GM12874 (cell line): Measurements from ENCODE around the gene BAZ2A.

ENCODE experiments used
- TF ChIP-seq, protein P1 (sequence below): IDR thresholded peaks from 2 replicates; pipeline ENCODE4 v1.5.1; 2011; ENCODE audit warnings: low read depth, mild to moderate bottlenecking, control low read depth, low read length, moderate library complexity; ENCODE audit not compliant: insufficient read depth

Gene BAZ2A

DNA sequence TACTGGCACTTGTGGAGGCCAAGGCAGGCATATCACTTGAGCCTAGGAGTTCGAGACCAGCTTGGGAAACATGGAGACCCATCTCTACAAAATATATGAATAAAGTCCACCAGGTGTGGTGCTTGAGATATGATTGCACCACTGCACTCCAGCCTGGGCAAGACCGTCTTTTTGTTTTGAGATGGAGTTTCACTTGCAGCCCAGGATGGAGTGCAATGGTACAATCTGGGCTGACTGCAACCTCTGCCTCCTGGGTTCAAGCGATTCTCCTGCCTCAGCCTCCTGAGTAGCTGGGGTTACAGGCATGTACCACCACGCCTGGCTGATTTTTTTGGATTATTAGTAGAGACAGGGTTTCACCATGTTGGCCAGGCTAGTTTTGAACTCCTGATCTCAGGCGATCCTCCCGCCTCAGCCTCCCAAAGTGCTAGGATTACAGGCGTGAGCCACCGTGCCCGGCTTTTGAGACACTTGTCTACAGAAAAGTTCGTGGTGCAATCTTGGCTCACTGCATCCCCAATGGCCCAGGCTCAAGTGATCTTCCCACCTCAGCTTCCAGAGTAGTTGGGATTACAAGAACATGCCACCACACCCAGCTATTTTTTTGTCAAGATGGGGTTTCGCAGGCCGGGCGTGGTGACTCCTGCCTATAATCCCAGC lies 32.0 kb upstream of the BAZ2A start:
- TF ChIP-seq, protein P1, sequence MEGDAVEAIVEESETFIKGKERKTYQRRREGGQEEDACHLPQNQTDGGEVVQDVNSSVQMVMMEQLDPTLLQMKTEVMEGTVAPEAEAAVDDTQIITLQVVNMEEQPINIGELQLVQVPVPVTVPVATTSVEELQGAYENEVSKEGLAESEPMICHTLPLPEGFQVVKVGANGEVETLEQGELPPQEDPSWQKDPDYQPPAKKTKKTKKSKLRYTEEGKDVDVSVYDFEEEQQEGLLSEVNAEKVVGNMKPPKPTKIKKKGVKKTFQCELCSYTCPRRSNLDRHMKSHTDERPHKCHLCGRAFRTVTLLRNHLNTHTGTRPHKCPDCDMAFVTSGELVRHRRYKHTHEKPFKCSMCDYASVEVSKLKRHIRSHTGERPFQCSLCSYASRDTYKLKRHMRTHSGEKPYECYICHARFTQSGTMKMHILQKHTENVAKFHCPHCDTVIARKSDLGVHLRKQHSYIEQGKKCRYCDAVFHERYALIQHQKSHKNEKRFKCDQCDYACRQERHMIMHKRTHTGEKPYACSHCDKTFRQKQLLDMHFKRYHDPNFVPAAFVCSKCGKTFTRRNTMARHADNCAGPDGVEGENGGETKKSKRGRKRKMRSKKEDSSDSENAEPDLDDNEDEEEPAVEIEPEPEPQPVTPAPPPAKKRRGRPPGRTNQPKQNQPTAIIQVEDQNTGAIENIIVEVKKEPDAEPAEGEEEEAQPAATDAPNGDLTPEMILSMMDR, result no peak

DNA sequence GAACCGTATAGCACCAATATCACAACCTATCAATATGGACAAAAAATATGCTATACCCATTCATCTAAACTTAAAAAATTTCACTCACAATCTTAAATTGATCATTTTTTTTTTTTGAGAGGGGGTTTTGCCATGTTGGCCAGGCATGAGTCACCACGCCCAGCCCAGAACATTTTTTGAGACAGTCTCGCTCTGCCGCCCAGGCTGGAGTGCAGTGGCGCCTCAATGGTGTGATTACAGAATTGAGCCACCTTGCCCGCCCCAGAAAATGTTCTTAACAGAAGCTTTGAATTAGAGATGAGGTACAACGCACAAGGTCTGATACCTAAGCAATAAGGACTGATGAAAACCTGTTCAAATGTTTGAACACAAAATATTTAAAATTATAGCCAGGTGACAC lies 31.4 kb upstream of the BAZ2A start:
- TF ChIP-seq, protein P1, result no peak

DNA sequence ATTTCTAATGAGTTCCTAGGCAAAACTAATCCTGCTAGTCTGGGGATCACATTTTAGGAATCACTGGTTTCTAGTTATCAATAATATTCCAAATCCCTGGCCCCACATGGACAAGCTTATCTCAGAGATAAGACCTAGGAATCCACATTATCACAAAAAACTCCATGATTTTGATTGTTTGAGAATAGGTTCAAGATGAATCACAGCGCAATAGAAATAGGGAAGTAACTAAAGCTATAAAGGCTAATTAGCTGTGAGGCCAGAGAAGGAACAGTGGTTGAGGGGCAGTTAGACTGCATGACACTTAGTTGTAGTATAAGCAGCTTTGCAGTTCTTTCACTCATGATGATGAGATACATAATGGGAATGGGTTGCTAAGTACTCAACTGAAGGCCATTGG lies 28.8 kb upstream of the BAZ2A start:
- TF ChIP-seq, protein P1, result no peak

DNA sequence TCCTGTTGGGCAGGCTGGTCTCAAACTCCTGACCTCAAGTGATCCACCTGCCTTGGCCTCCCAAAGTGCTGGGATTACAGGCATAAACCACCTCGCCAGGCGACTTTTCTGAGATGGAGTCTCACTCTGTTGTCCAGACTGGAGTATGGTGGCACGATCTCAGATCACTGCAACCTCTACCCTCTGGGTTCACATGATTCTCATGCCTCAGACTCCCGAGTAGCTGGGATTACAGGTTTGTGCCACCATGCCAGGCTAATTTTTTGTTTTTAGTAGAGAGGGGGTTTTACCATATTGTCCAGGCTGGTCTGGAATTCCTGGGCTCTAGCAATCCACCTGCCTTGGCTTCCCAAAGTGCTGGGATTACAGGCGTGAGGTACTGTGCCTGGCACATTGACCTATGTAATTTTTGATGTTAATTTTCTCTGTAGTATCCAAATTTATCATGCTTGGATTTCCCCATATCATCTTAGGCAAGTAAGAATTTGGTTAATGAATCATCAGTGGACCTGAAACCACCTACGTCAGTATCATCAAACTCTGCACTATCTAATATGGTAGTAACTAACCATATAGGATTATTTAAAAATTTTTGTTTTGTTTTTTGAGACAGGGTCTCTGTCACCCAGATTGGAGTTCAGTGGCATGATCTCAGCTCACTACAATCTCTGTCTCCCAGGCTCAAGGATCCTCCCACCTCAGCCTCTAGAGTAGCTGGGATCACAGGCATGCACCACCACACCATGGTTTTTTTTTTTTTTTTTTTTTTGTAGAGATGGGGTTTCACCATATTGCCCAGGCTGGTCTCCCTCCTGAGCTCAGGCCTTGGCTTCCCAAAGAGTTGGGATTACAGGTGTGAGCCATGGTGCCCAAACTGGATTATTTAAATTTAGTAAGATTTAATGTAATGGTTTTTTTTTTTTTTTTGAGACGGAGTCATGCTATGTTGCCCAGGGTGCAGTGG lies 27.6 kb upstream of the BAZ2A start:
- TF ChIP-seq, protein P1, result no peak

DNA sequence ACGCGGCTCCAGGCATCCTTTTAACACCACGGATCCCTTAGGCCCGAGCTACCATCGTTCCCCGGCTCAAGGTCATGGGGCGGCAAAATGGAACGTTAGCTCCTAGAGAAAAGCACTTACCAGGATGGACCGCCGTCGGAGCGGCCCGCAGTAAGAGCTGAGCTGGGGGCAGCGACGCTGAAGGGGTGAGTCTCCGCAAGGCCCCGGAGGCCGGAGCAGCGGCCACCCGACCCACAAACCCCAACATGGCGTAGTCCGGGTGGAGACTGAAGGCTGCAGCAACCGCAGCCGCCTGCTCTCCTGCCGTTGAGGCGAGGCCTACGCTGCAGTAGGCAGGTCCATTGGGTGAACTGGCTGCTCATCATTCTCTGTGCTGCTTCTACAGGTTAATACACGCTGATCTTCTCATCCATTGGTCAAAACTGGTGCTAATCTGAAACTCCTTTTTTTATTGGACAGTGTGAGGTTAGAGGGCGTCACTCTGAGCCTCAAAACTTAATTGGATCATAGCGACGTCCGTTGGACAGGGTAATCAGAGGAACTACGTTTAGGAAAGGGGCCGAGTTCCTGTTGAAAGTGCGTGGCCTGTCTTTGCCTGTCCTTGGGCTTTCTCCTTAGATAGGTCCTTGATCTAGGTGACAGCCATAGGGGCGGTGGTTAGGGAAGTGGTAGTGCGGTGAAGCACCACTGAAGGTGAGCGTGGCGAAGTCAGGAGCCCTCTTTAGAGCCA lies 15.8 kb upstream of the BAZ2A start, which contains the start of gene ATP5F1B:
Gene ATP5F1B (minus strand): TSS at position 268 of the 730 bp plus-strand sequence. CDS start 21 bp downstream, at position 247.
- TF ChIP-seq, protein P1, result no peak

DNA sequence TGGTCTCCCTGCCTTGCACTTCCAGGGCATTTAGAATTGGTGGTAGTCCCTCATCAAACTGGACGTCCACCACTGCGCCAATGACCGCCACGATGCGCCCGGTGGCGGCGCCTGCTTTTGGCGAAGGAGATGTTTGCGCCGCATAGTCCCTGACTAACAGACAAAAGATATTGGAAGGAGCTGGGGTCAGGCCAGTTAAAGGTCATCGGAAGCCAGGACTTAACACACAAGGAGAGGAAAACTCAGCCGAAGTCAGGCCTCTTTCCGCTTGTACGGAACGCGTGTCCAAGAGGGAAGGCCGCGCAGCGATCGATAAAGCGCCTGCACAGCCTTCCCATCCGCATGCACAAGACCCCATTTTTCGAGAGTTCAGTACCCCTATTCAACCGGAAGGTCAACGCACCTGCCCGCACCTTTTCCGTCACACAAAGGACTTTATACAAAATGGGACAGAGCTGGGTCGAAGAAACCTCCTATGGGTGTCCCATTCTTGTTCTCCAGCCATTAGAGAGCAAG lies 15.1 kb upstream of the BAZ2A start:
- TF ChIP-seq, protein P1, result no peak
